H1 (cell line): ENCODE measurements around the gene FXYD7.
"Not testable (repeated sequence)": the region's sequence is repeated elsewhere in the genome, so short reads cannot be mapped to it uniquely, and the experiment has no call there.

ENCODE experiments used
- ASH2L ChIP-seq: fragments of 200-600, 300-600 bp; sonication (generic); IDR thresholded peaks from one replicate; pipeline ENCODE4 v1.7.1; 2017; ENCODE audit warnings: low read length
- BACH1 ChIP-seq: IDR thresholded peaks from 2 replicates; pipeline ENCODE4 v1.6.1; 2012; ENCODE audit warnings: low read length, improper control_type of control experiment
- CEBPB ChIP-seq: IDR thresholded peaks from 2 replicates; pipeline ENCODE4 v1.6.1; 2012; ENCODE audit warnings: low read depth, low read length
- CHD1 ChIP-seq: IDR thresholded peaks from 2 replicates; pipeline ENCODE4 v1.6.1; 2012; ENCODE audit warnings: low read depth, low read length, improper control_type of control experiment
- EZH2 ChIP-seq: fragments of 200-600 bp; sonication (generic); IDR thresholded peaks from 2 replicates; pipeline ENCODE4 v1.7.1; 2012; ENCODE audit warnings: low read depth, mild to moderate bottlenecking, moderate library complexity, low read length, inconsistent platforms; ENCODE audit not compliant: severe bottlenecking
- MAFK ChIP-seq: IDR thresholded peaks from 2 replicates; pipeline ENCODE4 v1.6.1; 2012; ENCODE audit warnings: low read depth, mild to moderate bottlenecking, improper control_type of control experiment, low read length
- SP1 ChIP-seq: IDR thresholded peaks from 2 replicates; pipeline ENCODE4 v1.6.1; 2011; ENCODE audit warnings: low read depth, low read length
- TAF1 ChIP-seq: IDR thresholded peaks from 2 replicates; pipeline ENCODE4 v1.6.1; 2011; ENCODE audit warnings: mild to moderate bottlenecking, low read depth, low read length
- TBP ChIP-seq: IDR thresholded peaks from 2 replicates; pipeline ENCODE4 v1.6.1; 2011; ENCODE audit warnings: low read depth, low read length, improper control_type of control experiment
- TF ChIP-seq, protein P1 (sequence below): IDR thresholded peaks from 2 replicates; pipeline ENCODE4 v1.6.1; 2012; ENCODE audit warnings: low read length, inconsistent platforms
- TF ChIP-seq, protein P2 (sequence below), 3 experiments: IDR thresholded peaks; 1 replicate in 2 of 3; 2 replicates in 1 of 3; pipeline versions ENCODE4 v1.5.1 to v1.6.1; 2011; ENCODE audit warnings: low read length in 3 of 3, mild to moderate bottlenecking in 3 of 3, inconsistent platforms in 2 of 3, low read depth in 1 of 3, moderate library complexity in 1 of 3; ENCODE audit not compliant: insufficient read depth in 1 of 3; ENCODE audit errors: control extremely low read depth in 1 of 3
- TF ChIP-seq, protein P3 (sequence below): IDR thresholded peaks from 2 replicates; pipeline ENCODE4 v1.6.1; 2011; ENCODE audit warnings: low read depth, mild to moderate bottlenecking, low read length; ENCODE audit not compliant: insufficient read depth
- TF ChIP-seq, protein P4 (sequence below): IDR thresholded peaks from 2 replicates; pipeline ENCODE4 v1.6.1; 2011; ENCODE audit warnings: low read length, improper control_type of control experiment

DNA sequence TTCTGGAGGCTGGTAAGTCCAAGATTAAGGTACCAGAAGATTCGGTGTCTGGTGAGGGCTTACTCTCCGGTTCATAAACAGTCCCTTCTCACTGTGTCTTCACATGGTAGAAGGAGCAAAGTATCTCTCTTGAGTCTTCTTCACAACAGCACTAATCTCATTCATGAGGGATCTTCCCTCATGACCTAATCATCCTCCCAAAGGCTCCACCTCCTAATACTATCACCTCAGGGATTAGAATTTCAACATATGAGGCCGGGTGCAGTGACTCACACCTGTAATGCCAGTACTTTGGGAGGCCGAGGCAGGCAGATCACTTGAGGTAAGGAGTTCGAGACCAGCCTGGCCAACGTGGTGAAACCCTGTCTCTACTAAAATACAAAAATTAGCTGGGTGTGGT lies 53.8 kb downstream of the FXYD7 start:
- not testable (repeated sequence) for TF ChIP-seq ASH2L, TAF1, MAFK, CHD1, BACH1, CEBPB, TBP, EZH2, SP1
- TF ChIP-seq, protein P1, sequence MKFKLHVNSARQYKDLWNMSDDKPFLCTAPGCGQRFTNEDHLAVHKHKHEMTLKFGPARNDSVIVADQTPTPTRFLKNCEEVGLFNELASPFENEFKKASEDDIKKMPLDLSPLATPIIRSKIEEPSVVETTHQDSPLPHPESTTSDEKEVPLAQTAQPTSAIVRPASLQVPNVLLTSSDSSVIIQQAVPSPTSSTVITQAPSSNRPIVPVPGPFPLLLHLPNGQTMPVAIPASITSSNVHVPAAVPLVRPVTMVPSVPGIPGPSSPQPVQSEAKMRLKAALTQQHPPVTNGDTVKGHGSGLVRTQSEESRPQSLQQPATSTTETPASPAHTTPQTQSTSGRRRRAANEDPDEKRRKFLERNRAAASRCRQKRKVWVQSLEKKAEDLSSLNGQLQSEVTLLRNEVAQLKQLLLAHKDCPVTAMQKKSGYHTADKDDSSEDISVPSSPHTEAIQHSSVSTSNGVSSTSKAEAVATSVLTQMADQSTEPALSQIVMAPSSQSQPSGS, result not testable (repeated sequence)
- TF ChIP-seq, protein P2, sequence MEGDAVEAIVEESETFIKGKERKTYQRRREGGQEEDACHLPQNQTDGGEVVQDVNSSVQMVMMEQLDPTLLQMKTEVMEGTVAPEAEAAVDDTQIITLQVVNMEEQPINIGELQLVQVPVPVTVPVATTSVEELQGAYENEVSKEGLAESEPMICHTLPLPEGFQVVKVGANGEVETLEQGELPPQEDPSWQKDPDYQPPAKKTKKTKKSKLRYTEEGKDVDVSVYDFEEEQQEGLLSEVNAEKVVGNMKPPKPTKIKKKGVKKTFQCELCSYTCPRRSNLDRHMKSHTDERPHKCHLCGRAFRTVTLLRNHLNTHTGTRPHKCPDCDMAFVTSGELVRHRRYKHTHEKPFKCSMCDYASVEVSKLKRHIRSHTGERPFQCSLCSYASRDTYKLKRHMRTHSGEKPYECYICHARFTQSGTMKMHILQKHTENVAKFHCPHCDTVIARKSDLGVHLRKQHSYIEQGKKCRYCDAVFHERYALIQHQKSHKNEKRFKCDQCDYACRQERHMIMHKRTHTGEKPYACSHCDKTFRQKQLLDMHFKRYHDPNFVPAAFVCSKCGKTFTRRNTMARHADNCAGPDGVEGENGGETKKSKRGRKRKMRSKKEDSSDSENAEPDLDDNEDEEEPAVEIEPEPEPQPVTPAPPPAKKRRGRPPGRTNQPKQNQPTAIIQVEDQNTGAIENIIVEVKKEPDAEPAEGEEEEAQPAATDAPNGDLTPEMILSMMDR (IDR thresholded peaks at IDR 0.05; ENCODE audit: control extremely low read depth in 1 of 3, insufficient read depth in 1 of 3, low read depth in 1 of 3, low read length in 3 of 3), result not testable (repeated sequence)
- TF ChIP-seq, protein P3, sequence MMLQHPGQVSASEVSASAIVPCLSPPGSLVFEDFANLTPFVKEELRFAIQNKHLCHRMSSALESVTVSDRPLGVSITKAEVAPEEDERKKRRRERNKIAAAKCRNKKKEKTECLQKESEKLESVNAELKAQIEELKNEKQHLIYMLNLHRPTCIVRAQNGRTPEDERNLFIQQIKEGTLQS, result not testable (repeated sequence)
- TF ChIP-seq, protein P4, sequence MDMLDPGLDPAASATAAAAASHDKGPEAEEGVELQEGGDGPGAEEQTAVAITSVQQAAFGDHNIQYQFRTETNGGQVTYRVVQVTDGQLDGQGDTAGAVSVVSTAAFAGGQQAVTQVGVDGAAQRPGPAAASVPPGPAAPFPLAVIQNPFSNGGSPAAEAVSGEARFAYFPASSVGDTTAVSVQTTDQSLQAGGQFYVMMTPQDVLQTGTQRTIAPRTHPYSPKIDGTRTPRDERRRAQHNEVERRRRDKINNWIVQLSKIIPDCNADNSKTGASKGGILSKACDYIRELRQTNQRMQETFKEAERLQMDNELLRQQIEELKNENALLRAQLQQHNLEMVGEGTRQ, result not testable (repeated sequence)
